Karpas-422 (cell line): ENCODE results near the gene EHD1. TPM values are rescaled to one million over a fixed set of nuclear protein-coding genes. Genes with fewer than 3 reads are reported as not detected.

Source experiments
- DNase-seq: peaks from one replicate; pipeline ENCODE4 v3.0.0-alpha.2; 2015
- H2AFZ ChIP-seq: fragments of 200-600 bp; sonication (generic); 2 replicates; pipeline ENCODE4 v1.6.1; 2014; ENCODE audit warnings: antibody characterized with exemption, low read length, mixed read lengths
- H3K27ac ChIP-seq: fragments of 200-600 bp; sonication (generic); 2 replicates; pipeline ENCODE4 v1.5.1; 2014; ENCODE audit warnings: mild to moderate bottlenecking, low read length, moderate library complexity
- H3K27me3 ChIP-seq: fragments of 200-600 bp; sonication (generic); 2 replicates; pipeline ENCODE4 v1.6.1; 2014; ENCODE audit warnings: low read length, mixed read lengths
- H3K36me3 ChIP-seq: fragments of 200-600 bp; sonication (generic); 2 replicates; pipeline ENCODE4 v1.6.1; 2014; ENCODE audit warnings: low read length, mixed read lengths; ENCODE audit not compliant: insufficient read depth
- H3K4me1 ChIP-seq: fragments of 200-600 bp; sonication (generic); 2 replicates; pipeline ENCODE4 v1.6.1; 2014; ENCODE audit warnings: mild to moderate bottlenecking, low read length, mixed read lengths
- H3K4me2 ChIP-seq: fragments of 200-600 bp; sonication (generic); 2 replicates; pipeline ENCODE4 v1.6.1; 2014; ENCODE audit warnings: low read length, low read depth, mild to moderate bottlenecking; ENCODE audit not compliant: poor library complexity, severe bottlenecking
- H3K4me3 ChIP-seq: fragments of 200-600 bp; sonication (generic); 2 replicates; pipeline ENCODE4 v1.5.1; 2014; ENCODE audit warnings: mild to moderate bottlenecking, antibody characterized with exemption, low read length, mixed read lengths
- H3K79me2 ChIP-seq: fragments of 200-600 bp; sonication (generic); 2 replicates; pipeline ENCODE4 v1.6.1; 2014; ENCODE audit warnings: mild to moderate bottlenecking, low read length, mixed read lengths
- H3K9ac ChIP-seq: fragments of 200-600 bp; sonication (generic); 2 replicates; pipeline ENCODE4 v1.6.0; 2014; ENCODE audit warnings: low read length
- H3K9me2 ChIP-seq: fragments of 200-600 bp; sonication (generic), shearing (Covaris generic); replicated peaks from 2 replicates; pipeline ENCODE4 v1.6.0; 2014; ENCODE audit warnings: mild to moderate bottlenecking, low read length, moderate library complexity; ENCODE audit not compliant: insufficient read depth
- H3K9me3 ChIP-seq: fragments of 300-700, 200-600 bp; sonication (generic); 2 replicates; pipeline ENCODE4 v1.6.1; 2014; ENCODE audit warnings: low read length, mixed read lengths
- H4K20me1 ChIP-seq: fragments of 200-600 bp; sonication (generic); 2 replicates; pipeline ENCODE4 v1.6.1; 2014; ENCODE audit warnings: mild to moderate bottlenecking, antibody characterized with exemption, low read length, low read depth; ENCODE audit not compliant: insufficient read depth
- total RNA-seq: library from RNA; depleted of rRNA; stranded (reverse); fragments of >200 nt; shearing (Covaris generic); gene quantifications from 2 replicates; pipeline ENCODE4 v1.2.3, GENCODE V29; 2014; ENCODE audit warnings: low replicate concordance

The EHD1 gene
- total RNA-seq, 1 experiment from 2014 or later = 30.8 TPM

- Histone ChIP-seq H3K27ac (no peak overlapping the region), H3K27me3 (no peaks in the 10 kb centered on the region), H3K4me2 (no peak overlapping the region), H3K9me2 (no peaks in the 10 kb centered on the region), H2AFZ (no peak overlapping the region), H4K20me1 (no peaks in the 10 kb centered on the region), H3K36me3 (no peaks in the 10 kb centered on the region), H3K79me2 (no peaks in the 10 kb centered on the region), H3K9ac (no peak overlapping the region), H3K4me1 (peaks cover 12% of the 10 kb centered on the region), H3K9me3 (no peaks in the 10 kb centered on the region), H3K4me3 (no peak overlapping the region)
- DNase-seq = no peak
Observed at GRCh38 chr11:64839887-64840782, 38.3 kb downstream of the EHD1 start.

GRCh38 chr11:64839335-64839734 lies 39.1 kb downstream of the EHD1 start:
- Histone ChIP-seq H3K4me3 (no peak overlapping the region), H3K36me3 (no peaks in the 10 kb centered on the region), H3K27me3 (no peaks in the 10 kb centered on the region), H3K4me2 (no peak overlapping the region), H2AFZ (no peak overlapping the region), H3K79me2 (no peaks in the 10 kb centered on the region), H3K4me1 (peaks cover 5% of the 10 kb centered on the region), H3K9me2 (no peaks in the 10 kb centered on the region), H3K9me3 (no peaks in the 10 kb centered on the region), H4K20me1 (no peaks in the 10 kb centered on the region), H3K27ac (no peak overlapping the region), H3K9ac (no peak overlapping the region)
- DNase-seq = no peak

- no peaks in the 10 kb centered on the region for H3K79me2 ChIP-seq
- no peak overlapping the region for H3K9ac ChIP-seq
- H2AFZ ChIP-seq = no peak overlapping the region
- no peak overlapping the region for H3K27ac ChIP-seq
- H3K36me3 ChIP-seq = no peaks in the 10 kb centered on the region
- DNase-seq = no peak
- no peaks in the 10 kb centered on the region for H3K27me3 ChIP-seq
- no peak overlapping the region for H3K4me2 ChIP-seq
- no peaks in the 10 kb centered on the region for H3K9me3 ChIP-seq
- no peaks in the 10 kb centered on the region; the same call in 1 of the 2 replicates for H3K4me1 ChIP-seq
- H4K20me1 ChIP-seq = no peaks in the 10 kb centered on the region
- no peak overlapping the region for H3K4me3 ChIP-seq
- H3K9me2 ChIP-seq = no peaks in the 10 kb centered on the region
Observed at GRCh38 chr11:64838600-64839334, 39.7 kb downstream of the EHD1 start.

GRCh38 chr11:64837887-64838351 lies 40.5 kb downstream of the EHD1 start:
- Histone ChIP-seq H3K9me2 (no peaks in the 10 kb centered on the region), H3K4me2 (no peak overlapping the region), H3K4me3 (no peak overlapping the region), H3K36me3 (no peaks in the 10 kb centered on the region), H3K4me1 (no peaks in the 10 kb centered on the region), H3K27ac (no peak overlapping the region), H3K9me3 (no peaks in the 10 kb centered on the region), H2AFZ (no peak overlapping the region), H3K27me3 (no peaks in the 10 kb centered on the region), H4K20me1 (no peaks in the 10 kb centered on the region), H3K9ac (no peak overlapping the region), H3K79me2 (no peaks in the 10 kb centered on the region)
- DNase-seq = no peak

GRCh38 chr11:64836448-64837072 lies 41.9 kb downstream of the EHD1 start:
- no peaks in the 10 kb centered on the region for H3K36me3 ChIP-seq
- H3K9me3 ChIP-seq = no peaks in the 10 kb centered on the region
- H3K9ac ChIP-seq = no peak overlapping the region
- H4K20me1 ChIP-seq = no peaks in the 10 kb centered on the region
- no peak for DNase-seq
- no peak overlapping the region for H3K27ac ChIP-seq
- no peak overlapping the region for H3K4me2 ChIP-seq
- no peaks in the 10 kb centered on the region for H3K79me2 ChIP-seq
- no peaks in the 10 kb centered on the region for H3K9me2 ChIP-seq
- H3K4me3 ChIP-seq = no peak overlapping the region
- H3K27me3 ChIP-seq = no peaks in the 10 kb centered on the region
- no peak overlapping the region for H2AFZ ChIP-seq
- H3K4me1 ChIP-seq = no peaks in the 10 kb centered on the region

GRCh38 chr11:64835616-64836447 lies 42.6 kb downstream of the EHD1 start:
- Histone ChIP-seq H3K36me3 (no peaks in the 10 kb centered on the region), H3K4me3 (no peak overlapping the region), H3K4me2 (no peak overlapping the region)

GRCh38 chr11:64834723-64835615 lies 43.5 kb downstream of the EHD1 start:
- Histone ChIP-seq H3K4me2 (no peak overlapping the region), H3K9ac (no peak overlapping the region)

More at GRCh38 chr11:64835616-64836447, 42.6 kb downstream of the EHD1 start:
- no peak for DNase-seq
- no peaks in the 10 kb centered on the region for H4K20me1 ChIP-seq
- no peaks in the 10 kb centered on the region for H3K79me2 ChIP-seq
- no peak overlapping the region for H3K27ac ChIP-seq
- no peak overlapping the region for H3K9ac ChIP-seq
- H3K4me1 ChIP-seq = no peaks in the 10 kb centered on the region
- H2AFZ ChIP-seq = no peak overlapping the region
- no peaks in the 10 kb centered on the region for H3K27me3 ChIP-seq
- no peaks in the 10 kb centered on the region for H3K9me3 ChIP-seq
- no peaks in the 10 kb centered on the region for H3K9me2 ChIP-seq

More at GRCh38 chr11:64834723-64835615, 43.5 kb downstream of the EHD1 start:
- H2AFZ ChIP-seq = no peak overlapping the region
- no peaks in the 10 kb centered on the region for H4K20me1 ChIP-seq
- H3K79me2 ChIP-seq = no peaks in the 10 kb centered on the region
- H3K9me3 ChIP-seq = no peaks in the 10 kb centered on the region
- DNase-seq = no peak
- H3K27ac ChIP-seq = no peak overlapping the region
- H3K9me2 ChIP-seq = no peaks in the 10 kb centered on the region
- no peaks in the 10 kb centered on the region for H3K4me1 ChIP-seq
- no peaks in the 10 kb centered on the region for H3K36me3 ChIP-seq
- H3K27me3 ChIP-seq = no peaks in the 10 kb centered on the region
- H3K4me3 ChIP-seq = no peak overlapping the region
